ENCODE measurements around the gene SMNDC1.

GRCh38 chr10:110258542-110258941, 46.2 kb downstream of the SMNDC1 start:
- TF ChIP-seq POLR2A (IDR thresholded peaks at IDR 0.05), result no peak
- TF ChIP-seq CTCF (IDR thresholded peaks at IDR 0.05), result no peak
- TF ChIP-seq POLR2AphosphoS5 (IDR thresholded peaks at IDR 0.05; ENCODE audit: insufficient read depth in 1 of 2, low read depth in 1 of 2), result no peak
